Measurements from ENCODE around the gene SPC25. TPM values are rescaled to one million over a fixed set of nuclear protein-coding genes. Genes with fewer than 3 reads are reported as not detected.
A peak's percentile ranks its signal among the peaks of the same experiment; 100 is the strongest.

The SPC25 gene
- total and polyA plus RNA-seq, 9 of the 15 experiments (the other 6 are each of a cell fraction or from before 2014, with no cell fraction given), result 44.8 to 100 (median 75.0) TPM

GRCh38 chr2:168849610-168850009 is 40.6 kb downstream of the SPC25 start (continued):
- TF ChIP-seq E2F4 (CRISPR knock-in tag; IDR thresholded peaks at IDR 0.05; ENCODE audit: low read depth) (no peak), NRF1 (conservative IDR thresholded peaks at IDR 0.05 in 1 of 2, IDR thresholded peaks at IDR 0.05 in 1 of 2) (no peak), POLR3G (IDR thresholded peaks at IDR 0.05; ENCODE audit: extremely low read depth, insufficient read length, insufficient replicate concordance) (no peak), REST (IDR thresholded peaks at IDR 0.05; ENCODE audit: borderline replicate concordance) (peak; percentile 44; the same call in 1 of the 2 replicates), REST (CRISPR knock-in tag; IDR thresholded peaks at IDR 0.05; ENCODE audit: low read depth) (no peak), ZNF197 (CRISPR knock-in tag; IDR thresholded peaks at IDR 0.05; ENCODE audit: low read depth) (no peak), EP300 (IDR thresholded peaks at IDR 0.05; ENCODE audit: low read length) (0 out of 2 replicates have a peak, but pooled peaks have one; percentile 11), ATF2 (CRISPR knock-in tag; IDR thresholded peaks at IDR 0.05) (no peak), MBD2 (IDR thresholded peaks at IDR 0.05; ENCODE audit: borderline replicate concordance, low read depth) (no peak), CXXC5 (CRISPR knock-in tag; IDR thresholded peaks at IDR 0.05) (peak; percentile 12; the same call in 1 of the 2 replicates), NEUROD1 (IDR thresholded peaks at IDR 0.05; ENCODE audit: borderline replicate concordance, low read depth, low read length, partially characterized antibody) (no peak), U2AF2 (optimal IDR thresholded peaks at IDR 0.05; ENCODE audit: low read depth, low read length) (no peak)
- TF ChIP-seq, protein P1, sequence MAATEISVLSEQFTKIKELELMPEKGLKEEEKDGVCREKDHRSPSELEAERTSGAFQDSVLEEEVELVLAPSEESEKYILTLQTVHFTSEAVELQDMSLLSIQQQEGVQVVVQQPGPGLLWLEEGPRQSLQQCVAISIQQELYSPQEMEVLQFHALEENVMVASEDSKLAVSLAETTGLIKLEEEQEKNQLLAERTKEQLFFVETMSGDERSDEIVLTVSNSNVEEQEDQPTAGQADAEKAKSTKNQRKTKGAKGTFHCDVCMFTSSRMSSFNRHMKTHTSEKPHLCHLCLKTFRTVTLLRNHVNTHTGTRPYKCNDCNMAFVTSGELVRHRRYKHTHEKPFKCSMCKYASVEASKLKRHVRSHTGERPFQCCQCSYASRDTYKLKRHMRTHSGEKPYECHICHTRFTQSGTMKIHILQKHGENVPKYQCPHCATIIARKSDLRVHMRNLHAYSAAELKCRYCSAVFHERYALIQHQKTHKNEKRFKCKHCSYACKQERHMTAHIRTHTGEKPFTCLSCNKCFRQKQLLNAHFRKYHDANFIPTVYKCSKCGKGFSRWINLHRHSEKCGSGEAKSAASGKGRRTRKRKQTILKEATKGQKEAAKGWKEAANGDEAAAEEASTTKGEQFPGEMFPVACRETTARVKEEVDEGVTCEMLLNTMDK (IDR thresholded peaks at IDR 0.05; ENCODE audit: borderline replicate concordance, insufficient read depth, low read depth, low read length, poor library complexity, severe bottlenecking), result no peak
- TF ChIP-seq, protein P2, sequence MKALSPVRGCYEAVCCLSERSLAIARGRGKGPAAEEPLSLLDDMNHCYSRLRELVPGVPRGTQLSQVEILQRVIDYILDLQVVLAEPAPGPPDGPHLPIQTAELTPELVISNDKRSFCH (CRISPR knock-in tag; IDR thresholded peaks at IDR 0.05), result no peak
- TF ChIP-seq, protein P2 (tag; IDR thresholded peaks at IDR 0.05), result no peak

All from K562 (cell line).